Neural crest cell (in vitro differentiated cells): ENCODE data around the gene ADGRG1. TPM values are rescaled to one million over a fixed set of nuclear protein-coding genes. Genes with fewer than 3 reads are reported as not detected.

Experiments used
- DNase-seq: peaks from one replicate; pipeline ENCODE4 v3.0.0; 2021; ENCODE audit warnings: low read depth, mixed read lengths, low spot score
- H3K27ac Mint-ChIP-seq: one replicate; pipeline ENCODE4 v1.8.0; 2021; ENCODE audit warnings: mild to moderate bottlenecking, mixed read lengths; ENCODE audit not compliant: unreplicated experiment
- H3K27me3 Mint-ChIP-seq: 2 replicates; pipeline ENCODE4 v1.8.0; 2021; ENCODE audit warnings: low read depth, mild to moderate bottlenecking, mixed read lengths
- H3K36me3 Mint-ChIP-seq: 2 replicates; pipeline ENCODE4 v1.8.0; 2021; ENCODE audit warnings: low read depth, mild to moderate bottlenecking, mixed read lengths
- H3K4me1 Mint-ChIP-seq: 2 replicates; pipeline ENCODE4 v1.8.0; 2021; ENCODE audit warnings: mixed read lengths
- H3K4me3 Mint-ChIP-seq: one replicate; pipeline ENCODE4 v1.8.0; 2021; ENCODE audit warnings: mild to moderate bottlenecking, mixed read lengths
- H3K9me3 Mint-ChIP-seq: 2 replicates; pipeline ENCODE4 v1.8.0; 2021; ENCODE audit warnings: mixed read lengths
- total RNA-seq: library from RNA; stranded (reverse); gene quantifications from 2 replicates; pipeline ENCODE4 v1.2.1, GENCODE V29; 2021
- TF ChIP-seq, protein P1 (sequence below): fragments of 200-600 bp; sonication (generic); conservative IDR thresholded peaks from 2 replicates; pipeline ENCODE4 v1.5.0; 2021; ENCODE audit warnings: antibody characterized with exemption, mild to moderate bottlenecking

The ADGRG1 gene
- total RNA-seq, 1 donor from 2014 or later = 58.5 TPM

DNA sequence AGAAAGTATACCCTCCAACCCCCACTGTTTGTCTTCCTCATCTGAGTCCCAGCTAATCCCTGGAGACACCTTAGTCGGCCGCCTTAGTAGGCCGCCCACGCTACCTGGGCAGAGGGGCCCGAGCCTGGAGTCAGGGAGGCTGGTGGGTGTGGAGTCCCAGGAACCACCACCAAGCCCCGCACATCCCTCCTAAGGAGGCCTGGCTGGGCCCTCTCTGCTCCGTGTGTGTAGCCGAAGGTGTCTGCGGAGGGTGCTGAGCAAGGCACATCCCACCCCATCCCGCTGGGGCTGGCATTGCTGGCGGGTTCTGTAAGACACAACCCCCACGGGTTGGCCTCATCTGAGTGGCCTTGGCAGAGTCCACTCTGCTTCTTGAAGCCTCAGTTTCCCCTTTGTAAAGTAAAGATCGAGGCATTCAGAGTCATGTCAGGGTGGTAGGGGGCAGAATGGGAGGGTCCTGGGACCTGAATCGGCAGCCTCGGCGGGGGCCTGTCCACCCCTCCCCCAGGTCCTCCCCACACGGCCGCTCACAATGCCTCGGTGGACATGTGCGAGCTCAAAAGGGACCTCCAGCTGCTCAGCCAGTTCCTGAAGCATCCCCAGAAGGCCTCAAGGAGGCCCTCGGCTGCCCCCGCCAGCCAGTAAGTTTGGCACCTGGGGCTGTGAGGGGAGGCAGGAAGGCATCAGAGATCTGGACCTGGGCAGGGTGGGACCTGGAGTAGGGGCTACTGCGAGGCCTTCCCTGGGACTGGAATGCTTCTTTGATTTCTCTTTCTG is 24.5 kb downstream of the ADGRG1 start:
- Mint-ChIP-seq H3K27me3 (no peaks in the 10 kb centered on the region), H3K4me3 (no peak overlapping the region), H3K9me3 (no peaks in the 10 kb centered on the region), H3K4me1 (peaks cover 17% of the 10 kb centered on the region), H3K36me3 (peaks cover 6% of the 10 kb centered on the region), H3K27ac (no peak overlapping the region)
- TF ChIP-seq, protein P1, sequence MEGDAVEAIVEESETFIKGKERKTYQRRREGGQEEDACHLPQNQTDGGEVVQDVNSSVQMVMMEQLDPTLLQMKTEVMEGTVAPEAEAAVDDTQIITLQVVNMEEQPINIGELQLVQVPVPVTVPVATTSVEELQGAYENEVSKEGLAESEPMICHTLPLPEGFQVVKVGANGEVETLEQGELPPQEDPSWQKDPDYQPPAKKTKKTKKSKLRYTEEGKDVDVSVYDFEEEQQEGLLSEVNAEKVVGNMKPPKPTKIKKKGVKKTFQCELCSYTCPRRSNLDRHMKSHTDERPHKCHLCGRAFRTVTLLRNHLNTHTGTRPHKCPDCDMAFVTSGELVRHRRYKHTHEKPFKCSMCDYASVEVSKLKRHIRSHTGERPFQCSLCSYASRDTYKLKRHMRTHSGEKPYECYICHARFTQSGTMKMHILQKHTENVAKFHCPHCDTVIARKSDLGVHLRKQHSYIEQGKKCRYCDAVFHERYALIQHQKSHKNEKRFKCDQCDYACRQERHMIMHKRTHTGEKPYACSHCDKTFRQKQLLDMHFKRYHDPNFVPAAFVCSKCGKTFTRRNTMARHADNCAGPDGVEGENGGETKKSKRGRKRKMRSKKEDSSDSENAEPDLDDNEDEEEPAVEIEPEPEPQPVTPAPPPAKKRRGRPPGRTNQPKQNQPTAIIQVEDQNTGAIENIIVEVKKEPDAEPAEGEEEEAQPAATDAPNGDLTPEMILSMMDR = no peak
- no peak for DNase-seq

DNA sequence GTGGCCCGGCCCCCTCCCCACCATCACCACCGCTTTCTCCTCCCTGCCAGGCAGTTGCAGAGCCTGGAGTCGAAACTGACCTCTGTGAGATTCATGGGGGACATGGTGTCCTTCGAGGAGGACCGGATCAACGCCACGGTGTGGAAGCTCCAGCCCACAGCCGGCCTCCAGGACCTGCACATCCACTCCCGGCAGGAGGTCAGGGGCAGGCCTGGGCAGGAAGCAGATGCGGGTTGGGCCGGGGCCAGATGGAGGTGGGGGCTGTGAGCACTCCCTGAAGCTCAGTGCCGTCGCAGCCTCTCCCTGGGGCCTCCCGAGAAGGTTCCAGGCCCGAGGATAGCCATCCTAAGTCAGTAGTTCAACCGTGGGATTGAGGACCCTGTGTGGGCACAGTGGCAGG is 25.5 kb downstream of the ADGRG1 start:
- TF ChIP-seq, protein P1 = no peak
- Mint-ChIP-seq H3K27ac (peak overlapping the region; percentile 67), H3K4me3 (no peak overlapping the region), H3K36me3 (peaks cover 6% of the 10 kb centered on the region), H3K9me3 (no peaks in the 10 kb centered on the region), H3K27me3 (no peaks in the 10 kb centered on the region), H3K4me1 (peaks cover 17% of the 10 kb centered on the region)
- no peak for DNase-seq

DNA sequence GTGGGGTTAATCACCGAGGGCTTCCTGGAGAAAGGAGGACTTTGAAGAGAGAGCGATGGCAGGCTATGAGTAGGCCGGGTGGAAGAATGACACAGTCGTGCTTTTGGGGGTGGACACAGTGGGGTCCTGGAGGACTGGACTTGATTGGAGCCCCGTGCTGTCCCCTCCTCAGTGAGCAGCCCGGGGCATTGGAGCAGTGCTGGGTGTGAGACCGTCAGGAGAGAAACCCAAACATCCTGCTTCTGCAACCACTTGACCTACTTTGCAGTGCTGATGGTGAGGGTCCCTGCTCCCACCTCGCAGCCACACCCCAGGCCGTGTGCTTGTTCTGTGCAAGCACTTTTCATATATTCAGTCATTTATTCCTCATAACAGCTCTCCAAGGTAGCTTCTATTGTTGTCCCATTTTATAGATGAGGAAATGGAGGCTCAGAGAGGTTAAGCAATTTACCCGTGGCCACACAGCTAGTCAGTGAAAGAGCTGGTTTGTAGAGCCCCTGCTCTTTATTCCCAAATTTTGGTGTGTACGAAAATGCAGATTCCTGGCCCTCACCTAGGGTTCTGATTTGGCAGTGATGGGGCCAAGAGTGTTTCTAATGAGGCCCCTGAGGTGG is 28.0 kb downstream of the ADGRG1 start:
- peaks cover 12% of the 10 kb centered on the region for H3K4me1 Mint-ChIP-seq
- no peaks in the 10 kb centered on the region for H3K9me3 Mint-ChIP-seq
- no peak for DNase-seq
- TF ChIP-seq, protein P1 = no peak
- no peak overlapping the region for H3K4me3 Mint-ChIP-seq
- H3K27me3 Mint-ChIP-seq = no peaks in the 10 kb centered on the region
- H3K36me3 Mint-ChIP-seq = peaks cover 3% of the 10 kb centered on the region
- no peak overlapping the region for H3K27ac Mint-ChIP-seq

DNA sequence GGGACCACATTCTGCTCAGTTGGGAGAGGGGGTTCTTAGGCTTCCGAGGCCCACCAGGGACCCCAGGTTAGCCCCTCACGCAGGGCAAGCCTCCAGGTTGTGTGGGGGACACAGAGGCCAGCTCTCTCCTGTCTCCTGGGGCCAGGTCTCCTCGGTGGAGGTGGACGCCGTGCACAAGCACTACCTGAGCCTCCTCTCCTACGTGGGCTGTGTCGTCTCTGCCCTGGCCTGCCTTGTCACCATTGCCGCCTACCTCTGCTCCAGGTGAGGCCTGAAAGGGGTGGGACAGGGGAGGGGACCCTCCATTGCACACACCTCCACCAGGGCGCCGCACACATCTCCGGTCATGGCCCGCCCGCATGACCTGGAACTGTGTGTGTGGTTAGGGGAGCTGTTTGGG is 28.8 kb downstream of the ADGRG1 start:
- TF ChIP-seq, protein P1 = no peak
- H3K4me3 Mint-ChIP-seq = no peak overlapping the region
- no peak overlapping the region for H3K27ac Mint-ChIP-seq
- no peak for DNase-seq
- H3K4me1 Mint-ChIP-seq = peaks cover 6% of the 10 kb centered on the region
- no peaks in the 10 kb centered on the region for H3K36me3 Mint-ChIP-seq
- H3K9me3 Mint-ChIP-seq = no peaks in the 10 kb centered on the region
- H3K27me3 Mint-ChIP-seq = no peaks in the 10 kb centered on the region

DNA sequence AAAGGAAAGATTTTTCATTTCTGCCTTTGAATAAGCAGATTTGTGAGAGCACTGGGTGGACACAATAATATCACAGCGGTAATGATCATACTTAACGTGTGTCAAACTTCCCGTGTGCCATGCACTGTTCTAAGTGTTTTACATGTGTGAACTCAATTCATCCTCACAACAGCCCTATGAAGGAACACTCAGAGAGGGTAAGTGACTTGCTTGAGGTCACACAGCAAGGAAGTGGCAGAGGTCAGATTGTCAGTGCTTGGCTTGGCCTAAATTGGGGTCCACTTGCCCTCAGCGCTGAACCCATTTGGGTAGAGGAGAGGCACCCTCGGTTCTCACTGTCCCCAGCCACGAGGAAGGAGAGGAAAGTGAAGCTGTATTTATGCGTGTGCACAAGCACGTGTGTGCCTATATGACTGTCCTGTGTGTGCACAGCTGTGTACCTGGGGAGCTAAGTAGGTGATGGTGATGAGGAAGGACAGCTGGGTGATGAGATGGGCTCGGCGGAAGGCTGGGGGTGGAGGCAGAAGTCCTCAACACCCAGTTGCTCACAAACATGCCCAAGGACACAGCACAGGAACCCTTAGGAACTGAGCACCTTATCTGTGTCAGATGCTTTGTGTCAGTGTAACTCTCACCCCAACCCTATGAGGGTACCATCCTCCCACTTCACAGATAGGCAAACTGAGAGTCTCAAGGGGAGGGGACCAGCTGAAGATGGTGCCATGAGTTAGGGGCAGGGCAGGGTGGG is 29.9 kb downstream of the ADGRG1 start:
- TF ChIP-seq, protein P1 = no peak
- no peaks in the 10 kb centered on the region for H3K9me3 Mint-ChIP-seq
- H3K27ac Mint-ChIP-seq = no peak overlapping the region
- no peak for DNase-seq
- no peaks in the 10 kb centered on the region for H3K27me3 Mint-ChIP-seq
- no peak overlapping the region for H3K4me3 Mint-ChIP-seq
- no peaks in the 10 kb centered on the region for H3K36me3 Mint-ChIP-seq
- H3K4me1 Mint-ChIP-seq = peaks cover 5% of the 10 kb centered on the region
